Hepatocyte (in vitro differentiated cells): Measurements from ENCODE around the gene SIL1.

Experiments
- CTCF ChIP-seq: fragments of 200-600 bp; sonication (generic); IDR thresholded peaks from 2 replicates; pipeline ENCODE4 v1.5.1; 2016; ENCODE audit warnings: antibody characterized with exemption, mild to moderate bottlenecking; ENCODE audit not compliant: poor library complexity
- EZH2 ChIP-seq: fragments of 200-600 bp; sonication (generic); IDR thresholded peaks from 2 replicates; pipeline ENCODE4 v1.6.1; 2016; ENCODE audit warnings: antibody characterized with exemption, mild to moderate bottlenecking, borderline replicate concordance

- no peak for TF ChIP-seq CTCF
- TF ChIP-seq EZH2, result no peak
Observed at GRCh38 chr5:139205124-139205523, 7.0 kb upstream of the SIL1 start.
